GM18858 (cell line): ENCODE measurements around the gene CCNL2.
"Not testable (repeated sequence)": the region's sequence is repeated elsewhere in the genome, so short reads cannot be mapped to it uniquely, and the experiment has no call there.

Source experiments
- ATAC-seq: cut with Tn5 transposase; IDR thresholded peaks from one replicate; pipeline ENCODE4 v1.9.1; 2021; ENCODE audit not compliant: unreplicated experiment

CCNL2 gene

DNA sequence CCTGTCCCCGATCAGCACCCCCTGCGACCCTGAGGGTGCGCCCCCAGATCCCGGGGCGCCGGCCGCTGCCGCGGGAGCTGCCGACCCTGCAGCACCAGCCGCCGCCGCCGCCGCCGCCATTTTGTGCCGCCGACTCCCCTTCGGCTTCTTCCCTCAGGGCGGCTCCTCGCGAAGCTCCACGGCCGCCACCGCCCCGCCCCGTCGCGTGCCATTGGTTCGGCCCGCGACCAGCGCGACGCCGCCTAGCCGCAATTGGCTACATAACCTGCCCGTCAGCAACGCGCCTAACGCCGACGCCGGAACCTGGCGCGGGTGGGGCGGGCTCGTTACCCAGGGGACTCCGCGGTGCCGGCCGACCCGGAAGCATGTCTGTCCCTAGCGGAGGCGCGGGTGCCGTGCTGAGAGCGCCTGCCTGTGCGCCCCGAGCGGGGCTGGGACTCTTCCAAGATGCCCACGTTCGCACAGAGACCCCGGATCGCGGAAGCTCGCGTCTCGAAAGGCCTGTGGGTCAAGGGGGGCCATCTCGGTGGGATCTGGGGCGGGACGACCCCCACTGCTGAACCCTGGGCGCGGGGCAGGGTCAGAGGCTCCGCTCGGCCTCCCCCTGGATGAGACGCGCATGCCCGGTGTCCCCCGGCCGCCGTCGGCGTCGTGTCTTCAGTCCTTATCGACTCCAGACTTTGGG, at the start of gene CCNL2:
Gene CCNL2, minus strand, starts transcription at position 149 of the 685 bp plus-strand sequence. Its CDS starts 29 bp downstream, at position 120.
- peak; percentile 88 for ATAC-seq

DNA sequence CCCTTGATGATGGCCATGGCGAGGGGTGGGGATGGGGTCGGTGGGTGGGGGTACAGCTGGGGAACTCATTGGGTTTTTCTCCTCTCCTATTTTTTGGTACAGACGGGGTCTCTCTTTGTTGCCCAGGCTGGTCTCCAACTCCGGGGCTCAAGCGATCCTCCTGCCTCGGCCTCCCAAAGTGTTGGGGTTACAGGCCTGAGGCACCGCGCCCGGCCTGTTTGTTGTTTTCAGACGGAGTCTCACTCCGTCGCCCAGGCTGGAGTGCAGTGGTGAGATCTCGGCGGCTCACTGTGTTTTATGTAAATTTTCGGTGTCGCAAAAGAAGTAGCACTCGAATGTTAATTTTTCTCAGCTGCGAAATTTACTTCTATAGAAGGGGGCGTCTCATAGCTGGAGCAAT, 47.5 kb upstream of the CCNL2 start:
- not testable (repeated sequence) for ATAC-seq

DNA sequence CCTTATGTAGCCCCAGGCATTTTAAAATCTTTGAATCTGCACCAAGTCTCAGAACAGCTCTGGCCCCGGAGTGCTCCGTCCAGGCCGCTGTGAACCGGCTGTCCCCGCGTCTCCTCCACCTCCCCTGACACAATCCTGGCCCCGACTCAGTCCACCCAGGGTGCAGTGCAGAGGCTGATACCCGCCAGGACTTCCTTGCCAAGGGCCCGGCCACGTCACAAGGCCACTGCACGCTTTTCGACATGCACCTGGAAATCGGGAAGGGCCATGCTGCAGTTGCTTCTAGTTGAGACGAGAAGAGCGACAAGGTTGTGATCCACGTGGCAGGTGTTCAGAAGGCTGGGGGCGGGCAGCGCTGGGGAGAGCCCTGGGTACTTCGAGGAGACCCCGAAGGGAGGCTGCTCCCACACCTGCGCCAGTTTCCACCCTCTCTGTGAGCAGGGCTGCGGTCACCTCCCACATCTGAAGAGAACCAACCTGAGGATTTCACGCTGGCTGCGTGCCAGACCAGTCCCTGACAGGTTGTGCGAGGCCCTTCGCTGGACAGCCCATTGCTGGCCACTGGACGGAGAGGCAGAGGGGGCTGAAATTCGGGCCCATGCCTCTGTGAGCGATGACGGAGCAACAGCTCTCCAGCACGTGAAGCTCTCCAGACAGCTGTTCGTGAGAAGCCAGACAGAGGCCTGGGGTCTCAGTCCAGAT, 43.1 kb upstream of the CCNL2 start:
- ATAC-seq = no peak

DNA sequence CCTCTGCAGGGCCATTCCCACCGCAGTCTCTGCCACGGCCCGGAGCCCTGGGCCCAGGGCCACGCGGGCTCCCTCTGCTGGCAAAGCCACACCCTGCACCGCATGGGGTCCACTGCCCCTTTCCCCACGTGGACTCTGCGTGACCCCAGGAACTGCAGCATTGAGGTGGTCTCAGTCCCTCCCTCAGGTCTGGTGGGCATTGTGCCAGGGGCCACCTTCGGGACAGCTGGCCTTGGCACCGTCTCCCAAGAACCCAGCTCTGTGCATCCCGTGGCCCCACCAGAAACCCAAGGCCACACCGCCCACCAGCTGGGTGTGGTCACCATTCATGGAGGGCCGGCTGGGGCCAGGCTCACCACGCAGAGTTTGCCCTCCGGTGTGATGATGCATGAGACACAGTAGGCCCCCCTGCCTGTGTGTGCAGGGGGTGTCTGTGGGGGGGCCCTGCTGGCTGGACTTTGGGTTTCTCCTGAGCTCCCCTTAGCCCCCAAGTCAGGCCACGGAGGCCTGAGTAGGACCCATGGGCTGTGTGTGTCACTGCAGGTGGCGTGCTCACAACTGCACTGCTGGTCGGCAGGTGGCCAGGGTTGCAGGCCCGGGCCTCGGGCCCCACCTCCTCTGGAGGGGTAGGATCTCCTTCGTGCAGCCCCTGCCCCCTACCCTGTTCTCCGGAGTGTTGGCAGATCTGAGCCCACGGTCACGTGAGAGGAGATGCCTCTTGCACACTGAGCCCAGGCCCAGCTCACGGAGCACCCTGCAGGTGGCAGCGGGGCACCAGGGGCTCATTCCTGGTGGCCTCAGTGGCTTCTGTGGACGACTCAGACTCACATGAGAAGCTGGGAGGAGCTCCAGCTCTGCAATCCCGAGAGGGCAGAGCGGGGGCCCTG, 42.1 kb upstream of the CCNL2 start:
- no peak for ATAC-seq

DNA sequence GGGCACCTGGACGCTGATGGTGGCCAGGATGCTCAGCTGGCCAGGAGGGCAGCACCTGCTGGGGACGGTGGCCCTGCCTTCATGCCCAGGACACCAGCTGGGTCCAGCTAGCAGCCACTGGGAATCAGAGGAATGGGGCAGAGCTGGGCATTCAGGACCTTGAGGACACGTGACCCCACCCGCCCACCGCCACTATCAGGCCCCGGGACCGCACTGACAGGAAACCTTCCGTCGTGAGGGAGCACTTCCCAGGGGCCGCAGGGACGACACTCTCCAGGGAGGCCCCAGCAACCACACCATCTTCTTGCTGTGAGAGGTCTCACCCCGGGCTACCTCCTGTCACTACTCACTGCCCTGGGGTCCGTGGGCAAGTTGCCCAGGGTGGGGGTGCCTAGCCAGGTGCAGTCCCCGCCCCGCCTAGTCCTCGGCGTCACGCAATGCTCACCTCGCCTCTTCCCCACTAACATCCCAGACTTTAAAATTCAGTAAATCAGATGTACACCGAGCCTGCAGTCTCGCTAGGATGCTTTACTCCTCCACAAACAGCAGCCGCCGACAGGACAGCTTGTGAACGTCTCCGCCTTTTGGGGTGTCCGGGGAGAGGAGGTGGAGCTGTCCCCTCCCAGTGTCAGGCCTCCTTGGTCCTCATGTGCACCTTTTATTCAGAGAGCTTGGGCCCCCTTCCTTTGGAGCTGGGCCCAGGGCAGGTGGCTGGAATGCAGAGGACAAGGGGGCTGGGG, 41.3 kb upstream of the CCNL2 start:
- ATAC-seq = no peak

DNA sequence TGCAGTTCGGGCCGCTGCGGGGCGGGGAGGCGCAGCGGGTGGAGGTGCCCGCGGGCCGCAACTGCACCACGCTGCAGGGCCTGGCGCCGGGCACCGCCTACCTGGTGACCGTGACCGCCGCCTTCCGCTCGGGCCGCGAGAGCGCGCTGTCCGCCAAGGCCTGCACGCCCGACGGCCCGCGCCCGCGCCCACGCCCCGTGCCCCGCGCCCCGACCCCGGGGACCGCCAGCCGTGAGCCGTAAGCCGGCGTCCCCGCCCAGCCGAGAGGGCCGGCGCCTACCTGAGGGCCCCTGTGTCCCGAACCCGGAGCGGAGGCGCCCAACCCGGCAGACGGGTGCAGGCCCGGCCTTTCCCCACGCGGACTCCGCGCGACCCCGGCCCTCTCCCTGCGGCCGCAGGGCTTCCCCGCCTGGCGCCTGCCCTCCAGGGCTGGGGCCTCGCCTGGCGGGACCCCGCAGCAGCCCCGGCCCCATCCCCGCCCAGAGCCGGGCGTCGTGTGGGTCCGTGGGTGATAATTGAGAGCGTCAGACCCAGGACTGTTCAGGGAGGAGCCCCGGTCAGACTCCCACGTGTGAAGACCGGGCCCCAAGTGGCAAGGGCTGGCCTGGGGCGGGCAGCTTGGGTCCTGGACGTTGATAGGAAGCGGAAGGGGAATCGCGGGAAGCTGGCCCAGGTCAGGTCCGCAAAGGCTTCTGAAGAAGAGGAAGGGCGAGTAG, 40.6 kb upstream of the CCNL2 start:
- no peak for ATAC-seq

DNA sequence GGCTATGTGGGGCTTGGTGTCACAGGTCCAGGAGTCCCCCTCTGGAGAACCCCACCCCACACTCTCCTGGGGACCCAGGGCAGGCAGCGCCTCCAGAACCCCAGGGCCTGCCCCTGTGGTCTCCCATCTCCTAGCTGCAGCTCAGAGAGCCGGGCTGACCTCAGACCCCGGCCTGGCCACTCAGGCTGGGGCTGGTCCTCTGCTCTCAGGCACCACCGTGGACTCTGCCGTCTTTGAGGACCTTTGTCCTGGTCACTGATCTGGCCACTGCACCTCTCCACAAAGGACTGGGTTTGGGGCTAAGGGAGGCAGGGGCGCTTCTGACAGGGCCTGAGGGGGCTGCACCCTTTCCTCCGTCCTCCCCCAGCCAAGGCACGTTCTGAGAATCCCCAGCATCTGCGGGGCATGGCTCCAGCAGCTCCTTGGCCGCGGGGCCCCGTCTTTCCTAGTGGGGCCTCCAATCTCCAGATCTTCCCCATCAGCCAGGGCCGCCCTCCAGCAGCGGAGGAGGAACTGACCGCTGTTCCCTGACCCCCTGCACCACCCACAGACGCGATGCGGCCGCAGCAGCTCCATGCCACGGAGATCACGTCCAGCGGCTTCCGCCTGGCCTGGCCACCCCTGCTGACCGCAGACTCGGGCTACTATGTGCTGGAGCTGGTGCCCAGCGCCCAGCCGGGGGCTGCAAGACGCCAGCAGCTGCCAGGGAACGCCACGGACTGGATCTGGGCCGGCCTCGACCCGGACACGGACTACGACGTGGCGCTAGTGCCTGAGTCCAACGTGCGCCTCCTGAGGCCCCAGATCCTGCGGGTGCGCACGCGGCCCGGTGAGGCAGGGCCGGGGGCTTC, 39.6 kb upstream of the CCNL2 start:
- ATAC-seq = no peak

DNA sequence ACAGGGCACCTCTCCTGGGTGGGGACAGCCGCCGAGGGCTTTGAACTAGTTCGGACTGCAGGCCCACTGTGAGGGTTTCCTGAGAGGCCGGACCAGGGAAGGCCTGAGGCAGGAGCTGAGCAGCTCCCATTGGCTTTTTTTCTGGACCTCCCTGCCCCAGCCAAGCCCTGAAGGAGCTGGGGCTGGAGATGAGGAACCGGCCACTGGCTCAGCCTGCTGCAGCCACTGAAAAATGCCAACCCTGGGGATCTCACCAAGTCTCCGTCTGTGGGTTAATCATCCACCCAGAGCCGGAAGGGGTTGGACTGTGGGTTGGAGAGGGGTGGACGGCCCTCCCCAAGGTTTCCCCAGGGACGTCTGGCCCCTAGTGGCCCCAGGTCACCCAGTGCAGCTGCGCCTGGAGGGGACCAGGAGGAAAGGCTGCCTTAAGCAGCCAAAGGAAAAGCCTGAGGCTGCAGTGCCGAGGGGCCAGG, 38.8 kb upstream of the CCNL2 start:
- ATAC-seq = no peak

DNA sequence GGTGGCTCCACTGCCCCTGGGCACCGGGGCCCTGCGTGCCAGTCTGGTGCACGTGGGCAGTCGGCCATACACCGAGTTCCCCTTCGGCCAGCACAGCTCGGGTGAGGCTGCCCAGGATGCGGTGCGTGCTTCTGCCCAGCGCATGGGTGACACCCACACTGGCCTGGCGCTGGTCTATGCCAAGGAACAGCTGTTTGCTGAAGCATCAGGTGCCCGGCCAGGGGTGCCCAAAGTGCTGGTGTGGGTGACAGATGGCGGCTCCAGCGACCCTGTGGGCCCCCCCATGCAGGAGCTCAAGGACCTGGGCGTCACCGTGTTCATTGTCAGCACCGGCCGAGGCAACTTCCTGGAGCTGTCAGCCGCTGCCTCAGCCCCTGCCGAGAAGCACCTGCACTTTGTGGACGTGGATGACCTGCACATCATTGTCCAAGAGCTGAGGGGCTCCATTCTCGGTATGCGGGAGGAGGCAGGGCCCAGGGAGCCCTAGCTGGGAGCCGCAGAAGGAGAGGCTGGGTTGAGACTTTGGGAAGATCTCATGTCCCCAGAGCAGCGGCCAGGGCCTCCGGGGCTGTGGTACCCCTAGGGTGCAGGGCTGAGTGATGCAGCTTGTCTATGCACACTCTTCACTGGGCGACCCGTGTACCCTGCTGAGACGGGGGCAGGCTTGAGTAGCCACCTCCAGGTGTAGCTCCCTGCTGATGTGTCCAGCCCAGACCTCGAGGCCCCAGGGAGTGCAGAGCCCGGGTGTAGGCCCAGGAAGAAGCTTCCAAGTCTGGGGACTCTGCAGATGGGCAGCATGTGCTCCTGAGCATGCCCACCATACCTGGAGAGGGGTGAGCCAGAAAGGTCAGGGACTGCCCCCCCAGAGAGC, 38.1 kb upstream of the CCNL2 start:
- ATAC-seq = no peak

DNA sequence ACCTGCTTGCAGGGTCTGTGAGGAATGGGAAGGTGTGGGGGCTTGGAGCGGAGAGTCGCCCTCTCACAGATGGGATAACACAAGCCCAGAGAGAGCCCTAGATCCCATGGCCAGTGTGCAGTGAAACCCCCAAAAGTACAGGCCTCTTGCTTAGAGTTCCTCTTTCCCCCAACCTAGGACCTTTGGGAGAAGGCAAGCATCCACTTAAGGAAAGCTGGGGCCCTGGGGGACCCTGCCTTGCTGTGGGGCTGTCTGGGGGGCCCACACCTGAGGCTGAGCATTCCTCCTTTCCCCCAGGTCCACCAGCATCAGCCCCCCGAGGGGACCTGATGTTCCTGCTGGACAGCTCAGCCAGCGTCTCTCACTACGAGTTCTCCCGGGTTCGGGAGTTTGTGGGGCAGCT, 37.5 kb upstream of the CCNL2 start:
- ATAC-seq = no peak

DNA sequence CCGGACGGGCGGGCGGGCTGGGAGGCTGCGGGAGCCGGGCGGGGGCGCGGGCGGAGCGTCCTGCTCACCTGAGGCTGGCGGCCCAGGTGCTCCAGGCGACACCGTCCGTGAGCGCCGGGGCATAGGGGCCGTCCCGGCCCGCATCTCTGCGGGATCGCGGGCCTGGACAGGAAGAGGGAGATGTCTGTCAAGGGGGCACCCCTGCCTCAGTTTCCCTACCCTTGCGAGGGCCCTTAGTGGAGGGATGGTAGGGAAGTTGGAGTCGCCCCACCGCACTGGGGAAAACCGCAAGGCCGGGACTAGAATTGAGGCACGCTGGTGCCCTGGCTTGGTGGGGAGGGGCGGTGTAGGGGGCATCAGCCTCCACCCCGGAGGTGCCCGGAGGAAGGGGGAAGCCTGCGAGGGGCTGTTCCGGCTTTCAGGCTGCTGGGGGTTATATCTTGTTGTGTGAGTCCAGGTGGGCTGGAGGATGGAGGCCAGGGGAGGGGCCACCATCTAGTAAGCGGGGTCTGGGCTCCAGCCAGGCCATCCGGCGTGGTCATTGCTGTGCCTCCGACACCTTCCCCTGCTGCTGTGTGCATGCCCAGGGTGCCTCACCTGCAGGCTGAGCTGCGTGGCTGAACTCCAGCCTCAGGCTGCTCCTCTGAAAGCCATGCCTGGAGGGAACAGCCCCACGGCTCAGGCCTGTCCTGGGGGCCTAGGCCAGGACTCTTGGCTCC, 36.9 kb upstream of the CCNL2 start:
- ATAC-seq = no peak

DNA sequence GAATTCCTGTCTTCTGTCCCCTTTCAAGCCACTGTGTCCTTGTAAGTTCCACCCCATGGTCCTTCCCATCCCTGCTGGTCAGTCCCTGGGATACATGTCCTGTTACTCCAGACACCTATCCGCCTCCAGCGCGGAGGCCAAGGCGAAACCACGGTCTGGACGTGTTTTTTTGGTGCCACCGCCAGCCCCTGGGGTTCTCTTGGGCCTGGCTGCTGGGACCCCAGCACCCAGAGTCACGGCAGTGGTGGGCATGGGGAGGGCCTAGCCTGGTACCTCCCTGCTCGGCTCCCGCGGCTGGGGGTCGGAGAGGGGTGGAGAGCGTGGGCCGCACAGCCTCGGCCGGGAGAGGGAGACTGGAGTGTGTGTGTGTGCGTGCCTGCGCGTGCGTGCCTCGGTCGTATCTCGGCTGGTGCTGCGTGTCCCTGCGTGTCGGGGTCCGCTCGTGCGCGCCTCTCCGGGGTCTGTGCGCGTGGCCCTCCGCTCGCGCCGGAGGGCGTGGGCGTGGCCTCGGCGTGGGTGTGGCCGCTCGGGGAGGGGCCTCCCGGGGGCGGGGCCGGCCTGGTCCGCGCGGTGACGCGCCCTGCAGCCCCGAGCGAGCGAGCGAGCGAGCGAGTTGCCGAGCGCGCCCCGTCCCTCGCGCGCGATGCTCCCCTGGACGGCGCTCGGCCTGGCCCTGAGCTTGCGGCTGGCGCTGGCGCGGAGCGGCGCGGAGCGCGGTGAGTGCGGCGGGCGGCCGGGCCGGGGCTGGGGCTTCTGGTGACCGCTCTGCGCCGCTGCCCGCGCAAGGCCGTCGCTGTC, 36.2 kb upstream of the CCNL2 start, which contains the start of gene VWA1:
Gene VWA1, plus strand, starts transcription at position 585 of the 798 bp plus-strand sequence. Its CDS starts 59 bp downstream, at position 644.
- no peak for ATAC-seq

DNA sequence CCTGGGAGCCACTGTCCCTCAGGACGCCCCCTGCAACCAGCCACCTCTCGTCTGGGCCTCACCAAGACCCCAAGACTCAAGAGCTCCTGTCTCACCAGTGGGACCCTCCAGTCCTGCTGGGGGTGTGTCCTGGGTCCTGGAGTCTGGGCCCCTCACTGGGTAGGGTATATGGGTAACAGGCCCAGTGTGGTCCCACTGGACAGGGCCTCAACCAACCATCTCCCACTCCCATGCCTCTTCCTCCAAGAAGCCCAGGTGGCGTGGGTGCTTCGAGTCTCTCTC, 35.6 kb upstream of the CCNL2 start:
- no peak for ATAC-seq

DNA sequence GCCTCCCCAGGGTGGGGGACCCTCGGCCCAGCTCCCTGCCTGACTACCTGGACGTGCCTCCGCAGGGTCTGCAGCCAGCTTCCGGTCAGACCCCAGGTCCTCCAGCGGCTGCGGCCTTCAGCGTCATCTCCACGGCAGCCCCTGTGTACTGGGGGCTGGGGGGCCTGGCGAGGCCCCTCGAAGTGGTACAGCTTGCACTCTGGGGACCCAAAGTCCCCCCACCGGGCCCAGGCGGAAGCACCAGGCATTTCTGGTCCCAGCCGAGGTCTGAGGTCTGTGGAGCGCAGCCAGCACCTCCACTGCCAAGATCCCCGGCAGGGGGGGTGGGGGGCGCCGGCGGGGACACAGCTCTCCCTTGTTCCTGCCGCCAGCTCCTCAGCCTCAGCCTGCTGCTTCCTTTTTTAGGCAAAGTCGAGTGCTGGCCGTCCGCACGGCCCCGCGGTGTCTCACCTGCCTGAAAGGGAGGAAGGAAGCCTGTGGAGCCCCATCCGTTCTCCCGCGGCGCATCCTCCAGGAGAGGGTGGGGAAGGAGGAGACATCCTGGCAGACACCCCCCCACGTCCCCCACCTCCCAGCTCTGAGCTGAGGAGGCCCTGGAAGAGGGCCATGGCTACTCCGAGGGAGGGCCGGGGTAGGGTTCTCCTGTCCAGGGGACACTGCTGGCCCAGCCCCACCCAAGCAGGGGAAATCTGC, 35.1 kb upstream of the CCNL2 start:
- no peak for ATAC-seq

DNA sequence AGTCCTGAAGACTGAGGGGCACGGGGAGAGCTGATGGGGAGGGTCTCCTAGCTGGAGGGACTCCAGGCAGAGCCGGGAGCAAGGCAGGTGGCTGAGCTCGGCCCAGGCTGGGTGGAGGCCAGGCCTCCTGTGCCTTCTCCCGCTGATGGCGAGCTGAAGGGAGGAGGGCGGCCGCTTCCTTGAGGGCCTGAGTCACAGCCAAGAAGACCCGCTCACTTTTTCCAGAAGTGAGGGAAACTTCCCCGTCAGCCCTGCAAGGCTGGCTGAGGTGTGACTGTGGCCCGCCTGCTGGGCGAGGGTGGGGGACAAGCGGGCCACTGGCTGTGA, 34.6 kb upstream of the CCNL2 start:
- ATAC-seq = no peak

DNA sequence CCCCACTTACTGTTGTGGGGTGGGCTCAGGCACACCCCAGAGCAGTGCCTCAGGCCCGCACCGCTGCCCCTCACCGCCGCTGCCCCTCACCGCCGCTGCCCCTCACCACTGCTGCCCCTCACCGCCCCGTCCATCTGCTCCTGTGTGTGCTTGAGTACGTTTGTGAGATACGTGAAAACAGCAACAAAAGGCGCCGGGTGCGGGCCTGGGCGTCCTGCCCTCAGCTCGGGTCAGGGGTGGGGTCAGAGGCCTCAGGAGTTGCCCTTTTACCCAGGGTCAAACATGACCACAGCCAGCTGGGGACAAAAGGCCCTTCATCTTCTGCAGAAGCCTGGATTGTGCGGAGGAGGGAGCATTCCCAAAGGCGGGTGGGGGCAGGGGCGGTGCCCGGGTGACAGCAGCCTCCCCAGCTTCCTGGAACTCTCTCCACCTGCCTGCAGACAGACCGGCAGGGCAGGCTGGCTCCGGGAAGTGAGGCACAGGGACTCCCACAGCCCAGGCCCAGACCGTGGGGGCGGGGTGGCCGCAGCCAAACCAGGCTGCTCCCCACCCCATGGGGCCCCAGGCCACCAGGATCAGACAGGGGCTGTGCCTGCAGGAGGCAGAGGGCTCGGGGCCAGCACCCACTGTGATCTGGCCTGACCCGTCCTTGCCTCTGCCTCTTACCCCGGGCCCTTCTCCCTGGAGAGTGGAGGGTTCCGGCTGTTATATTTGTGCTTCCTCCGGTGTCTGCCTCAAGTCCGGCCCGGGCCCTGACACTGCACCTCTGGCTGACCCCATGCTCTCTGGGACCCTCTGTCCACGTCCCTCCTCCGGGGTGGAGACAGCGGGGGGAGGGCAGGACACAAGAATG, 34.0 kb upstream of the CCNL2 start:
- no peak for ATAC-seq
